ENCODE data around the gene CAMK1G.

- TF ChIP-seq CTCF (IDR thresholded peaks at IDR 0.05) (no peak), POLR2A (IDR thresholded peaks at IDR 0.05) (no peak), EP300 (IDR thresholded peaks at IDR 0.05) (no peak)
Measured at GRCh38 chr1:209646558-209646957, 63.0 kb downstream of the CAMK1G start.
